Posterior vena cava (tissue), 2 donors: ENCODE results near the gene PJVK. TPM values are rescaled to one million over a fixed set of nuclear protein-coding genes. Genes with fewer than 3 reads are reported as not detected.

Source experiments
- DNase-seq: peaks from one replicate; pipeline ENCODE4 v3.0.0-alpha.2; 2020; ENCODE audit warnings: low spot score
- intact Hi-C, 2 donors: fragments of 100-400 bp; cut with DNase I; formaldehyde crosslinking; loops; one replicate each; pipeline versions ENCODE4 v1.14.1 to v1.14.2; 2022 to 2023
- total RNA-seq, 2 donors: library from RNA; stranded (reverse); fragmentation: NEBNext Ultra II Directional; extraction: Animal tissue kit (Norgen Biotek cat#: 25700); gene quantifications; one replicate each; pipeline ENCODE4 v1.2.1, GENCODE V29; 2021
- donor health status: DM: yes; HTN: yes; CAD: no.
- donor health status: DM: yes; HTN: yes; CAD: no.

PJVK gene
- total RNA-seq, 2 donors from 2014 or later, result 2.7 to 5.0 TPM

- no peak for DNase-seq
- intact Hi-C loops, result no loop called here
Observed at GRCh38 chr2:178510384-178510783, 59.2 kb downstream of the PJVK start.

Other genes starting within 250 kb of the PJVK start
- 10 to 100 TPM; 51.0 to 58.9 TPM for gene PRKRA, start 203 bp upstream of the PJVK start, total RNA-seq
- gene FKBP7, start 27.2 kb downstream of the PJVK start, total RNA-seq, result 10 to 100 TPM; 15.0 to 30.4 TPM
- gene PLEKHA3, start 29.1 kb downstream of the PJVK start, total RNA-seq, result 10 to 100 TPM; 37.2 to 45.1 TPM